HepG2 (cell line): ENCODE measurements around the gene NEMP2. TPM values are rescaled to one million over a fixed set of nuclear protein-coding genes. Genes with fewer than 3 reads are reported as not detected.
A peak's percentile ranks its signal among the peaks of the same experiment; 100 is the strongest.

Experiments
- CBX2 ChIP-seq, 2 experiments: fragments of 200-600 bp in 1 of 2; sonication (generic); formaldehyde crosslinking in 1 of 2; IDR thresholded peaks; 2 replicates each; pipeline versions ENCODE4 v1.7.0 to v1.8.1; 2018 to 2022; ENCODE audit warnings: low read depth in 2 of 2, low read length in 1 of 2, mild to moderate bottlenecking in 1 of 2, missing genetic modification reagents in 1 of 2
- DNMT3B ChIP-seq: conservative IDR thresholded peaks from 2 replicates; pipeline ENCODE4 v1.6.1; 2016; ENCODE audit warnings: missing biosample characterization, control low read depth
- HDAC2 ChIP-seq: sonication (generic); formaldehyde crosslinking; IDR thresholded peaks from 2 replicates; pipeline ENCODE4 v1.4.0; 2020; ENCODE audit warnings: missing genetic modification reagents
- HINFP ChIP-seq: sonication (generic); formaldehyde crosslinking; IDR thresholded peaks from 2 replicates; pipeline ENCODE4 v1.4.0; 2020; ENCODE audit warnings: low read depth, mild to moderate bottlenecking, missing genetic modification reagents
- LCORL ChIP-seq, 2 experiments: fragments of 450-650 bp in 1 of 2; sonication (generic) in 1 of 2; formaldehyde crosslinking in 1 of 2; IDR thresholded peaks; 2 replicates each; pipeline versions ENCODE4 v1.5.0 to v1.6.1; 2017 to 2020; ENCODE audit warnings: antibody characterized with exemption in 1 of 2, missing genetic modification reagents in 1 of 2
- MAF1 ChIP-seq: sonication (generic); formaldehyde crosslinking; IDR thresholded peaks from 2 replicates; pipeline ENCODE4 v1.5.0; 2020; ENCODE audit warnings: missing genetic modification reagents, borderline replicate concordance
- ONECUT2 ChIP-seq: sonication (generic); formaldehyde crosslinking; IDR thresholded peaks from 2 replicates; pipeline ENCODE4 v1.4.0; 2020; ENCODE audit warnings: missing genetic modification reagents
- REST ChIP-seq, 2 experiments: IDR thresholded peaks; 2 replicates each; pipeline ENCODE4 v1.6.1; 2011 to 2012; ENCODE audit warnings: low read length in 2 of 2, borderline replicate concordance in 1 of 2, low read depth in 1 of 2, mild to moderate bottlenecking in 1 of 2, moderate library complexity in 1 of 2
- RORA ChIP-seq: sonication (generic); formaldehyde crosslinking; IDR thresholded peaks from 2 replicates; pipeline ENCODE4 v1.5.0; 2020; ENCODE audit warnings: mild to moderate bottlenecking, missing genetic modification reagents, moderate library complexity
- SIX1 ChIP-seq: sonication (generic); formaldehyde crosslinking; IDR thresholded peaks from 2 replicates; pipeline ENCODE4 v1.4.0; 2020; ENCODE audit warnings: missing genetic modification reagents, borderline replicate concordance
- SNRNP70 ChIP-seq: fragments of 200-400 bp; formaldehyde crosslinking; IDR thresholded peaks from 2 replicates; pipeline ENCODE4 v1.6.1; 2017; ENCODE audit warnings: mild to moderate bottlenecking, low read depth, low read length, moderate library complexity
- TBX3 ChIP-seq: fragments of 450-650 bp; IDR thresholded peaks from 2 replicates; pipeline ENCODE4 v1.6.1; 2017; ENCODE audit warnings: antibody characterized with exemption, mild to moderate bottlenecking, inconsistent platforms, borderline replicate concordance
- TOPORS ChIP-seq: sonication (generic); formaldehyde crosslinking; IDR thresholded peaks from 2 replicates; pipeline ENCODE4 v1.8.0; 2023; ENCODE audit warnings: mild to moderate bottlenecking, missing genetic modification reagents
- TRIM24 ChIP-seq: sonication (generic); formaldehyde crosslinking; IDR thresholded peaks from 2 replicates; pipeline ENCODE4 v1.8.0; 2022; ENCODE audit warnings: mild to moderate bottlenecking, missing genetic modification reagents
- ZFP36L1 ChIP-seq: sonication (generic); formaldehyde crosslinking; IDR thresholded peaks from 2 replicates; pipeline ENCODE4 v1.8.0; 2022; ENCODE audit warnings: mild to moderate bottlenecking, missing genetic modification reagents, moderate library complexity
- ZFP91 ChIP-seq: sonication (generic); formaldehyde crosslinking; IDR thresholded peaks from 2 replicates; pipeline ENCODE4 v1.9.0; 2022; ENCODE audit warnings: missing genetic modification reagents, mild to moderate bottlenecking, borderline replicate concordance
- ZMAT3 ChIP-seq: sonication (generic); formaldehyde crosslinking; conservative IDR thresholded peaks from 2 replicates; pipeline ENCODE4 v1.7.0; 2021; ENCODE audit warnings: missing genetic modification reagents
- ZNF17 ChIP-seq: sonication (generic); formaldehyde crosslinking; IDR thresholded peaks from 2 replicates; pipeline ENCODE4 v1.5.0; 2020; ENCODE audit warnings: mild to moderate bottlenecking, missing genetic modification reagents
- ZNF264 ChIP-seq: sonication (generic); formaldehyde crosslinking; IDR thresholded peaks from 2 replicates; pipeline ENCODE4 v1.4.0; 2020; ENCODE audit warnings: missing genetic modification reagents
- ZNF460 ChIP-seq: sonication (generic); formaldehyde crosslinking; IDR thresholded peaks from 2 replicates; pipeline ENCODE4 v1.5.1; 2020; ENCODE audit warnings: missing genetic modification reagents, mild to moderate bottlenecking, borderline replicate concordance
- ZNF570 ChIP-seq: sonication (generic); formaldehyde crosslinking; IDR thresholded peaks from 2 replicates; pipeline ENCODE4 v1.4.0; 2020; ENCODE audit warnings: mild to moderate bottlenecking, missing genetic modification reagents, borderline replicate concordance
- ZNF576 ChIP-seq: sonication (generic); formaldehyde crosslinking; IDR thresholded peaks from 2 replicates; pipeline ENCODE4 v1.4.0; 2020; ENCODE audit warnings: mild to moderate bottlenecking, missing genetic modification reagents
- ZNF878 ChIP-seq: sonication (generic); formaldehyde crosslinking; IDR thresholded peaks from 2 replicates; pipeline ENCODE4 v1.8.1; 2023; ENCODE audit warnings: mild to moderate bottlenecking, missing genetic modification reagents, moderate library complexity
- ZSCAN31 ChIP-seq: sonication (generic); formaldehyde crosslinking; IDR thresholded peaks from 2 replicates; pipeline ENCODE4 v1.5.0; 2020; ENCODE audit warnings: low read depth, mild to moderate bottlenecking, missing genetic modification reagents
- polyA plus RNA-seq, 8 experiments: library from polyadenylated mRNA; depleted of rRNA in 3 of 8; stranded (reverse) in 7 of 8; unstranded in 1 of 8; fragments of >200 nt; fragmentation: Illumina TruSeq in 4 of 8; extraction: Trizol in 4 of 8; gene quantifications; 2 replicates each; pipeline versions ENCODE4 v1.2.1 to v1.2.3, GENCODE V29; 2011 to 2016; ENCODE audit warnings: low read depth in 4 of 8, missing spikeins in 1 of 8, mixed read lengths in 1 of 8; ENCODE audit not compliant: insufficient read depth in 1 of 8
- total RNA-seq, 5 experiments: library from RNA; depleted of rRNA; stranded (reverse); fragments of >200 nt; fragmentation: Illumina TruSeq; extraction: Trizol; gene quantifications; 2 replicates each; pipeline ENCODE4 v1.2.3, GENCODE V29; 2016; ENCODE audit warnings: low read depth in 1 of 5

NEMP2 gene
- total and polyA plus RNA-seq, 2 of the 13 experiments (the other 11 are each of a cell fraction or from before 2014, with no cell fraction given): 2.4 to 9.8 TPM

GRCh38 chr2:190466819-190467446, 67.6 kb downstream of the NEMP2 start (continued):
- TF ChIP-seq ZNF264 (CRISPR knock-in tag) (no peak), HDAC2 (CRISPR knock-in tag) (no peak), ZNF576 (no peak), TOPORS (CRISPR knock-in tag) (no peak), MAF1 (CRISPR knock-in tag) (no peak), RORA (CRISPR knock-in tag) (no peak), ZSCAN31 (CRISPR knock-in tag) (no peak), TBX3 (no peak), TRIM24 (CRISPR knock-in tag) (no peak), ZFP91 (CRISPR knock-in tag) (no peak), HINFP (CRISPR knock-in tag) (no peak), ZNF570 (CRISPR knock-in tag) (no peak), ZMAT3 (CRISPR knock-in tag) (no peak), DNMT3B (CRISPR knock-in tag) (no peak), LCORL (IDR thresholded peaks at IDR 0.05) (no peak), LCORL (CRISPR knock-in tag; IDR thresholded peaks at IDR 0.05) (peak; percentile 54; the same call in 1 of the 2 replicates), ZNF17 (CRISPR knock-in tag) (no peak), SIX1 (CRISPR knock-in tag) (peak; percentile 95), SNRNP70 (no peak), ZNF878 (CRISPR knock-in tag) (no peak), ZFP36L1 (CRISPR knock-in tag) (no peak), ZNF460 (CRISPR knock-in tag) (no peak), REST (IDR thresholded peaks at IDR 0.05; ENCODE audit: borderline replicate concordance in 1 of 2, low read depth in 1 of 2, low read length in 2 of 2) (no peak), CBX2 (IDR thresholded peaks at IDR 0.05; ENCODE audit: low read depth, low read length) (no peak), CBX2 (CRISPR knock-in tag; IDR thresholded peaks at IDR 0.05; ENCODE audit: low read depth) (no peak), ONECUT2 (CRISPR knock-in tag) (no peak)
